HEK293 (cell line): ENCODE measurements around the gene ZBP1.

Source experiments
- CTCF ChIA-PET: fragments of 350-600 bp; formaldehyde crosslinking; extraction: SDS; loops from one replicate; lab custom pipeline; 2021; ENCODE audit warnings: antibody characterized with exemption; lab: Yijun Ruan, JAX
- POLR2A ChIA-PET: fragments of 300-600 bp; formaldehyde crosslinking; extraction: SDS; loops from one replicate; lab custom pipeline; 2020; ENCODE audit warnings: antibody characterized with exemption, inconsistent platforms; lab: Yijun Ruan, JAX
- H3K27ac ChIP-seq: fragments of 200-500 bp; sonication (Bioruptor generic); 2 replicates; pipeline ENCODE4 v1.5.1; 2014; ENCODE audit warnings: low read depth, low read length, control low read depth, inconsistent platforms; ENCODE audit errors: extremely low read depth
- H3K36me3 ChIP-seq, 2 experiments: fragments of 200-500 bp in 1 of 2; sonication (Bioruptor generic) in 1 of 2; 1 replicate in 1 of 2; 2 replicates in 1 of 2; pipeline ENCODE4 v1.5.1; 2014 to 2017; ENCODE audit warnings: inconsistent platforms in 2 of 2, low read length in 2 of 2; ENCODE audit not compliant: control insufficient read depth in 2 of 2, insufficient read depth in 1 of 2
- H3K4me1 ChIP-seq: fragments of 200-500 bp; sonication (Bioruptor generic); 2 replicates; pipeline ENCODE4 v1.5.1; 2014; ENCODE audit warnings: mild to moderate bottlenecking, low read length, inconsistent platforms; ENCODE audit not compliant: control insufficient read depth, insufficient read depth
- H3K4me3 ChIP-seq: 2 replicates; pipeline ENCODE4 v1.5.1; 2011; ENCODE audit warnings: low read depth, mild to moderate bottlenecking, control low read depth, low read length, moderate library complexity
- H3K9me3 ChIP-seq: fragments of 200-500 bp; sonication (Bioruptor generic); 2 replicates; pipeline ENCODE4 v1.5.1; 2014; ENCODE audit warnings: low read depth, low read length, inconsistent platforms; ENCODE audit not compliant: control insufficient read depth, insufficient read depth
- ZBTB17 ChIP-seq: fragments of 450-650 bp; formaldehyde crosslinking; IDR thresholded peaks from 2 replicates; pipeline ENCODE4 v1.5.1; 2016; ENCODE audit warnings: missing biosample characterization, missing genetic modification characterization
- ZBTB21 ChIP-seq: fragments of 450-650 bp; formaldehyde crosslinking; IDR thresholded peaks from 2 replicates; pipeline ENCODE4 v1.5.1; 2017; ENCODE audit warnings: missing biosample characterization, missing genetic modification characterization
- ZNF174 ChIP-seq: fragments of 450-650 bp; formaldehyde crosslinking; IDR thresholded peaks from 2 replicates; pipeline ENCODE4 v1.5.0; 2017; ENCODE audit warnings: missing biosample characterization, mild to moderate bottlenecking, missing genetic modification characterization
- ZNF202 ChIP-seq: fragments of 450-650 bp; formaldehyde crosslinking; IDR thresholded peaks from 2 replicates; pipeline ENCODE4 v1.5.1; 2016; ENCODE audit warnings: missing biosample characterization, missing genetic modification characterization, borderline replicate concordance
- ZNF248 ChIP-seq: fragments of 450-650 bp; formaldehyde crosslinking; IDR thresholded peaks from 2 replicates; pipeline ENCODE4 v1.5.1; 2017; ENCODE audit warnings: missing biosample characterization, missing genetic modification characterization
- ZNF426 ChIP-seq: fragments of 450-650 bp; formaldehyde crosslinking; IDR thresholded peaks from 2 replicates; pipeline ENCODE4 v1.5.1; 2017; ENCODE audit warnings: missing biosample characterization, missing genetic modification characterization, mild to moderate bottlenecking, inconsistent platforms, moderate library complexity
- ZNF501 ChIP-seq: fragments of 450-650 bp; formaldehyde crosslinking; IDR thresholded peaks from 2 replicates; pipeline ENCODE4 v1.5.1; 2016; ENCODE audit warnings: missing biosample characterization, missing genetic modification characterization
- ZNF521 ChIP-seq: fragments of 450-650 bp; formaldehyde crosslinking; IDR thresholded peaks from 2 replicates; pipeline ENCODE4 v1.5.1; 2017; ENCODE audit warnings: missing biosample characterization, mild to moderate bottlenecking, missing genetic modification characterization
- ZNF585B ChIP-seq: fragments of 450-650 bp; formaldehyde crosslinking; IDR thresholded peaks from 2 replicates; pipeline ENCODE4 v1.5.1; 2016; ENCODE audit warnings: missing biosample characterization, missing genetic modification characterization
- ZNF623 ChIP-seq: fragments of 450-650 bp; formaldehyde crosslinking; IDR thresholded peaks from 2 replicates; pipeline ENCODE4 v1.5.1; 2016; ENCODE audit warnings: missing biosample characterization, missing genetic modification characterization
- ZNF670 ChIP-seq: fragments of 450-650 bp; formaldehyde crosslinking; IDR thresholded peaks from 2 replicates; pipeline ENCODE4 v1.5.1; 2016; ENCODE audit warnings: missing biosample characterization, missing genetic modification characterization, low read depth
- TF ChIP-seq, protein P1 (sequence below): fragments of 450-650 bp; formaldehyde crosslinking; IDR thresholded peaks from 2 replicates; pipeline ENCODE4 v1.5.1; 2016; ENCODE audit warnings: missing biosample characterization, missing genetic modification characterization, borderline replicate concordance
- TF ChIP-seq, protein P2 (sequence below): fragments of 450-650 bp; formaldehyde crosslinking; IDR thresholded peaks from 2 replicates; pipeline ENCODE4 v1.5.1; 2017; ENCODE audit warnings: missing biosample characterization, missing genetic modification characterization
- TF ChIP-seq, protein P3 (sequence below): fragments of 450-650 bp; formaldehyde crosslinking; IDR thresholded peaks from 2 replicates; pipeline ENCODE4 v1.5.1; 2016; ENCODE audit warnings: missing biosample characterization, missing genetic modification characterization
- TF ChIP-seq, protein P4 (sequence below): fragments of 450-650 bp; formaldehyde crosslinking; IDR thresholded peaks from 2 replicates; pipeline ENCODE4 v1.5.1; 2016; ENCODE audit warnings: missing biosample characterization, missing genetic modification characterization, low read depth
- TF ChIP-seq, protein P5 (sequence below): fragments of 450-650 bp; formaldehyde crosslinking; conservative IDR thresholded peaks from 2 replicates; pipeline ENCODE4 v1.5.1; 2016; ENCODE audit warnings: low read depth, missing biosample characterization, missing genetic modification characterization
- TF ChIP-seq, protein P6 (sequence below): fragments of 450-650 bp; formaldehyde crosslinking; IDR thresholded peaks from 2 replicates; pipeline ENCODE4 v1.5.1; 2016; ENCODE audit warnings: missing biosample characterization, missing genetic modification characterization

ZBP1 gene

DNA sequence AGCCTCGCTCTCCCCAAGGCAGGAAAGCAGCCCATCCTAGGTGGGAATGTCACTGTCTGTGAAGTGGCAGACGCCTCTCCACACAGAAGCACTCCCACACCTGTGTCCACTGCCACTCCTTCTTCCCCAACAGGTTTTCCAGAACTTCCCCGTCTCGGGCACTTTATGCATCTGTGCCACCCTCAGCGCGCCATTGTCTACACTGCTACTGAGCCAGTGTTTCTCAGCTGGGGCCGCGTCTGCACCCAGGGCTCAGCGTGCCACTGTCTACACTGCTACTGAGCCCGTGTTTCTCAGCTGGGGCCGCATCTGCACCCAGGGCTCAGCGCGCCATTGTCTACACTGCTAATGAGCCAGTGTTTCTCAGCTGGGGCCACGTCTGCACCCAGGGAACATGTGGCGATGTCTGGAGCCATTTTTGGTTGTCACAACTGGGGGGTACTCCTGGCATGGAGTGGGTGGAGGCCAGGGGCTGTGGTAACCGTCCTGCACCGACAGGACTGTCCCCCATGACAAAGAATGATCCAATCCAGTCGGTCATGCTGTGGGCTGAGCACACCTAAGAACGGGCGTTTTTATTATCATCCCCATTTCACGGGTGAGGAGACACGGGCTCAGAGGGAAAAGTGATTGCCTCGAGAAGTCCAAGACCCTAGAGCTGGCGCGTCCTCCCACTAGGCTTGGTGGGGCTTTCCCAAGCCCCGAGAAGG lies 41.7 kb upstream of the ZBP1 start (continued):
- TF ChIP-seq, protein P1, sequence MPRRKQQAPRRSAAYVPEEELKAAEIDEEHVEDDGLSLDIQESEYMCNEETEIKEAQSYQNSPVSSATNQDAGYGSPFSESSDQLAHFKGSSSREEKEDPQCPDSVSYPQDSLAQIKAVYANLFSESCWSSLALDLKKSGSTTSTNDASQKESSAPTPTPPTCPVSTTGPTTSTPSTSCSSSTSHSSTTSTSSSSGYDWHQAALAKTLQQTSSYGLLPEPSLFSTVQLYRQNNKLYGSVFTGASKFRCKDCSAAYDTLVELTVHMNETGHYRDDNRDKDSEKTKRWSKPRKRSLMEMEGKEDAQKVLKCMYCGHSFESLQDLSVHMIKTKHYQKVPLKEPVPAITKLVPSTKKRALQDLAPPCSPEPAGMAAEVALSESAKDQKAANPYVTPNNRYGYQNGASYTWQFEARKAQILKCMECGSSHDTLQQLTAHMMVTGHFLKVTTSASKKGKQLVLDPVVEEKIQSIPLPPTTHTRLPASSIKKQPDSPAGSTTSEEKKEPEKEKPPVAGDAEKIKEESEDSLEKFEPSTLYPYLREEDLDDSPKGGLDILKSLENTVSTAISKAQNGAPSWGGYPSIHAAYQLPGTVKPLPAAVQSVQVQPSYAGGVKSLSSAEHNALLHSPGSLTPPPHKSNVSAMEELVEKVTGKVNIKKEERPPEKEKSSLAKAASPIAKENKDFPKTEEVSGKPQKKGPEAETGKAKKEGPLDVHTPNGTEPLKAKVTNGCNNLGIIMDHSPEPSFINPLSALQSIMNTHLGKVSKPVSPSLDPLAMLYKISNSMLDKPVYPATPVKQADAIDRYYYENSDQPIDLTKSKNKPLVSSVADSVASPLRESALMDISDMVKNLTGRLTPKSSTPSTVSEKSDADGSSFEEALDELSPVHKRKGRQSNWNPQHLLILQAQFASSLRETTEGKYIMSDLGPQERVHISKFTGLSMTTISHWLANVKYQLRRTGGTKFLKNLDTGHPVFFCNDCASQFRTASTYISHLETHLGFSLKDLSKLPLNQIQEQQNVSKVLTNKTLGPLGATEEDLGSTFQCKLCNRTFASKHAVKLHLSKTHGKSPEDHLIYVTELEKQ (tag by site-specific recombination): no peak
- TF ChIP-seq, protein P2, sequence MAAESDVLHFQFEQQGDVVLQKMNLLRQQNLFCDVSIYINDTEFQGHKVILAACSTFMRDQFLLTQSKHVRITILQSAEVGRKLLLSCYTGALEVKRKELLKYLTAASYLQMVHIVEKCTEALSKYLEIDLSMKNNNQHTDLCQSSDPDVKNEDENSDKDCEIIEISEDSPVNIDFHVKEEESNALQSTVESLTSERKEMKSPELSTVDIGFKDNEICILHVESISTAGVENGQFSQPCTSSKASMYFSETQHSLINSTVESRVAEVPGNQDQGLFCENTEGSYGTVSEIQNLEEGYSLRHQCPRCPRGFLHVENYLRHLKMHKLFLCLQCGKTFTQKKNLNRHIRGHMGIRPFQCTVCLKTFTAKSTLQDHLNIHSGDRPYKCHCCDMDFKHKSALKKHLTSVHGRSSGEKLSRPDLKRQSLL (tag by site-specific recombination): no peak
- TF ChIP-seq, protein P3, sequence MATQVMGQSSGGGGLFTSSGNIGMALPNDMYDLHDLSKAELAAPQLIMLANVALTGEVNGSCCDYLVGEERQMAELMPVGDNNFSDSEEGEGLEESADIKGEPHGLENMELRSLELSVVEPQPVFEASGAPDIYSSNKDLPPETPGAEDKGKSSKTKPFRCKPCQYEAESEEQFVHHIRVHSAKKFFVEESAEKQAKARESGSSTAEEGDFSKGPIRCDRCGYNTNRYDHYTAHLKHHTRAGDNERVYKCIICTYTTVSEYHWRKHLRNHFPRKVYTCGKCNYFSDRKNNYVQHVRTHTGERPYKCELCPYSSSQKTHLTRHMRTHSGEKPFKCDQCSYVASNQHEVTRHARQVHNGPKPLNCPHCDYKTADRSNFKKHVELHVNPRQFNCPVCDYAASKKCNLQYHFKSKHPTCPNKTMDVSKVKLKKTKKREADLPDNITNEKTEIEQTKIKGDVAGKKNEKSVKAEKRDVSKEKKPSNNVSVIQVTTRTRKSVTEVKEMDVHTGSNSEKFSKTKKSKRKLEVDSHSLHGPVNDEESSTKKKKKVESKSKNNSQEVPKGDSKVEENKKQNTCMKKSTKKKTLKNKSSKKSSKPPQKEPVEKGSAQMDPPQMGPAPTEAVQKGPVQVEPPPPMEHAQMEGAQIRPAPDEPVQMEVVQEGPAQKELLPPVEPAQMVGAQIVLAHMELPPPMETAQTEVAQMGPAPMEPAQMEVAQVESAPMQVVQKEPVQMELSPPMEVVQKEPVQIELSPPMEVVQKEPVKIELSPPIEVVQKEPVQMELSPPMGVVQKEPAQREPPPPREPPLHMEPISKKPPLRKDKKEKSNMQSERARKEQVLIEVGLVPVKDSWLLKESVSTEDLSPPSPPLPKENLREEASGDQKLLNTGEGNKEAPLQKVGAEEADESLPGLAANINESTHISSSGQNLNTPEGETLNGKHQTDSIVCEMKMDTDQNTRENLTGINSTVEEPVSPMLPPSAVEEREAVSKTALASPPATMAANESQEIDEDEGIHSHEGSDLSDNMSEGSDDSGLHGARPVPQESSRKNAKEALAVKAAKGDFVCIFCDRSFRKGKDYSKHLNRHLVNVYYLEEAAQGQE (tag by site-specific recombination): no peak
- TF ChIP-seq ZNF585B (tag by site-specific recombination): no peak

DNA sequence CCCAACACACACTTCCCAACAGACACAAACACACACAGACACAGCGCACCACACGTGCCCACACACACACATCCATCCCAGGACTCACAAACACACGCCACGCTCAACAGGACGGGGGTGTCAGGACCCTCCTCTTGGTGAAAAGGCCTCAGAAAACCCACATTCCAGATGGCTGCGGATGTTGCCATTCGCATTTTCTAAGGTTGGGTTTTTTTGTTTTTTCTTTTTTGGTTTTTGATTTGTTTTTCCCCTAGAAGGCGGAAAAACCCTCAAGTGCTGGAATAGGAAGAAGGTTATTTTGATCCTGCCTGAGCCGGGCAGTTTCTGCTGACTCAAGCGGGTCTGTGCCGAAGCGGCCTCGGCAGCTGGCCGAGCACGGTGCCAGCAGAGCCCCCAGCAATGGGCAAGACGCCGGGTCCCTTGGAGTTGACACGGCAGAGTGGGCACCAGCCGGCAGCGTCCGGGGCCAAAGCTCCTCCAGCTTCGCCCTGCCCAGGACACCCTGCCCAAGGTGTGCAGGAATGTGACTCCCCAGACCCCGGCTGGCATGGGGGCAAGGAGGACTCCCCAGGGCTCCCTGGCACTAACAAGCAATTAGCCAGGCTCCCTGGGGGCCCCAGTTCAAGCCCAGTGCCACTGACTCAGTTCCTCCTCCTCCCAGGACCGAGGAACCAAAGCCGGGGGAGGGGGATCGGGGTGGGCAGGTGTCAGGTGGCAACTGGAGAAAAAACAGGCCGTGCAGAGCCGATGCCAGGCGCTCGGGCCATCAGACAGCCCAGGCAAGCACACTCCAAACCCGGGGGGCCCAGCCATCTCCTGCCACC lies 40.9 kb upstream of the ZBP1 start:
- POLR2A ChIA-PET: no interaction called here
- H3K4me3 ChIP-seq: no peak overlapping the region
- TF ChIP-seq ZNF670 (tag by site-specific recombination): no peak
- no peak for TF ChIP-seq ZNF248
- TF ChIP-seq, protein P4, sequence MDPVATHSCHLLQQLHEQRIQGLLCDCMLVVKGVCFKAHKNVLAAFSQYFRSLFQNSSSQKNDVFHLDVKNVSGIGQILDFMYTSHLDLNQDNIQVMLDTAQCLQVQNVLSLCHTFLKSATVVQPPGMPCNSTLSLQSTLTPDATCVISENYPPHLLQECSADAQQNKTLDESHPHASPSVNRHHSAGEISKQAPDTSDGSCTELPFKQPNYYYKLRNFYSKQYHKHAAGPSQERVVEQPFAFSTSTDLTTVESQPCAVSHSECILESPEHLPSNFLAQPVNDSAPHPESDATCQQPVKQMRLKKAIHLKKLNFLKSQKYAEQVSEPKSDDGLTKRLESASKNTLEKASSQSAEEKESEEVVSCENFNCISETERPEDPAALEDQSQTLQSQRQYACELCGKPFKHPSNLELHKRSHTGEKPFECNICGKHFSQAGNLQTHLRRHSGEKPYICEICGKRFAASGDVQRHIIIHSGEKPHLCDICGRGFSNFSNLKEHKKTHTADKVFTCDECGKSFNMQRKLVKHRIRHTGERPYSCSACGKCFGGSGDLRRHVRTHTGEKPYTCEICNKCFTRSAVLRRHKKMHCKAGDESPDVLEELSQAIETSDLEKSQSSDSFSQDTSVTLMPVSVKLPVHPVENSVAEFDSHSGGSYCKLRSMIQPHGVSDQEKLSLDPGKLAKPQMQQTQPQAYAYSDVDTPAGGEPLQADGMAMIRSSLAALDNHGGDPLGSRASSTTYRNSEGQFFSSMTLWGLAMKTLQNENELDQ (tag by site-specific recombination): no peak
- no peak for TF ChIP-seq ZNF623
- TF ChIP-seq ZNF174 (tag by site-specific recombination): no peak
- no peak for TF ChIP-seq ZNF501 (tag by site-specific recombination)
- TF ChIP-seq, protein P5, sequence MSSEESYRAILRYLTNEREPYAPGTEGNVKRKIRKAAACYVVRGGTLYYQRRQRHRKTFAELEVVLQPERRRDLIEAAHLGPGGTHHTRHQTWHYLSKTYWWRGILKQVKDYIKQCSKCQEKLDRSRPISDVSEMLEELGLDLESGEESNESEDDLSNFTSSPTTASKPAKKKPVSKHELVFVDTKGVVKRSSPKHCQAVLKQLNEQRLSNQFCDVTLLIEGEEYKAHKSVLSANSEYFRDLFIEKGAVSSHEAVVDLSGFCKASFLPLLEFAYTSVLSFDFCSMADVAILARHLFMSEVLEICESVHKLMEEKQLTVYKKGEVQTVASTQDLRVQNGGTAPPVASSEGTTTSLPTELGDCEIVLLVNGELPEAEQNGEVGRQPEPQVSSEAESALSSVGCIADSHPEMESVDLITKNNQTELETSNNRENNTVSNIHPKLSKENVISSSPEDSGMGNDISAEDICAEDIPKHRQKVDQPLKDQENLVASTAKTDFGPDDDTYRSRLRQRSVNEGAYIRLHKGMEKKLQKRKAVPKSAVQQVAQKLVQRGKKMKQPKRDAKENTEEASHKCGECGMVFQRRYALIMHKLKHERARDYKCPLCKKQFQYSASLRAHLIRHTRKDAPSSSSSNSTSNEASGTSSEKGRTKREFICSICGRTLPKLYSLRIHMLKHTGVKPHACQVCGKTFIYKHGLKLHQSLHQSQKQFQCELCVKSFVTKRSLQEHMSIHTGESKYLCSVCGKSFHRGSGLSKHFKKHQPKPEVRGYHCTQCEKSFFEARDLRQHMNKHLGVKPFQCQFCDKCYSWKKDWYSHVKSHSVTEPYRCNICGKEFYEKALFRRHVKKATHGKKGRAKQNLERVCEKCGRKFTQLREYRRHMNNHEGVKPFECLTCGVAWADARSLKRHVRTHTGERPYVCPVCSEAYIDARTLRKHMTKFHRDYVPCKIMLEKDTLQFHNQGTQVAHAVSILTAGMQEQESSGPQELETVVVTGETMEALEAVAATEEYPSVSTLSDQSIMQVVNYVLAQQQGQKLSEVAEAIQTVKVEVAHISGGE (tag by site-specific recombination): no peak
- no peak for TF ChIP-seq ZNF521
- TF ChIP-seq ZBTB21 (tag by site-specific recombination): no peak
- no peak for TF ChIP-seq ZNF202 (tag by site-specific recombination)
- no peak for TF ChIP-seq ZBTB17
- TF ChIP-seq, protein P6, sequence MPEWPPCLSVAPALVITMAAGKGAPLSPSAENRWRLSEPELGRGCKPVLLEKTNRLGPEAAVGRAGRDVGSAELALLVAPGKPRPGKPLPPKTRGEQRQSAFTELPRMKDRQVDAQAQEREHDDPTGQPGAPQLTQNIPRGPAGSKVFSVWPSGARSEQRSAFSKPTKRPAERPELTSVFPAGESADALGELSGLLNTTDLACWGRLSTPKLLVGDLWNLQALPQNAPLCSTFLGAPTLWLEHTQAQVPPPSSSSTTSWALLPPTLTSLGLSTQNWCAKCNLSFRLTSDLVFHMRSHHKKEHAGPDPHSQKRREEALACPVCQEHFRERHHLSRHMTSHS: no peak
- no peak for TF ChIP-seq ZNF426 (tag by site-specific recombination)
- TF ChIP-seq, all 188 proteins: peak for 0
- Histone ChIP-seq H3K36me3 (peaks cover 0 to 23% of the 10 kb centered on the region in 2 experiments; a peak in 1 of 3 replicates), H3K27ac (no peak overlapping the region), H3K9me3 (no peaks in the 10 kb centered on the region), H3K4me1 (no peaks in the 10 kb centered on the region)
- CTCF ChIA-PET: no interaction called here
